Thyroid gland (tissue), 4 donors: ENCODE data around the gene PDE11A. TPM values are rescaled to one million over a fixed set of nuclear protein-coding genes. Genes with fewer than 3 reads are reported as not detected.
A peak's percentile ranks its signal among the peaks of the same experiment; 100 is the strongest.
"Not testable (repeated sequence)": the region's sequence is repeated elsewhere in the genome, so short reads cannot be mapped to it uniquely, and the experiment has no call there.

Experiments used
- DNase-seq, 2 donors: peaks; one replicate each; pipeline ENCODE4 v3.0.0-alpha.2; 2019
- H3K27ac ChIP-seq, 3 donors: fragments of 200-600 bp; sonication (generic); 1 replicate in 2 of 3; 2 replicates in 1 of 3; pipeline ENCODE4 v1.5.1; 2016 to 2019; ENCODE audit warnings: mild to moderate bottlenecking in 1 of 3, moderate library complexity in 1 of 3
- H3K27me3 ChIP-seq: fragments of 200-600 bp; sonication (generic); one replicate; pipeline ENCODE4 v1.5.1; 2019
- H3K36me3 ChIP-seq, 2 donors: fragments of 200-600 bp; sonication (generic); one replicate each; pipeline ENCODE4 v1.5.1; 2016 to 2019
- H3K4me1 ChIP-seq, 2 donors: fragments of 200-600 bp; sonication (generic); one replicate each; pipeline ENCODE4 v1.5.1; 2017 to 2019
- H3K4me3 ChIP-seq, 3 donors: fragments of 200-600 bp; sonication (generic); replicated peaks in 1 of 3; 1 replicate in 2 of 3; 2 replicates in 1 of 3; pipeline ENCODE4 v1.5.1; 2016; ENCODE audit warnings: mild to moderate bottlenecking in 1 of 3
- H3K9me3 ChIP-seq: fragments of 200-600 bp; sonication (generic); one replicate; pipeline ENCODE4 v1.5.1; 2017
- CTCF ChIP-seq, 6 experiments: fragments of 200-600 bp in 3 of 6; fragments of 450-650 bp in 3 of 6; sonication (generic) in 3 of 6; IDR thresholded peaks; one replicate each; pipeline ENCODE4 v1.5.1; 2016 to 2019; ENCODE audit warnings: antibody characterized with exemption in 6 of 6, mild to moderate bottlenecking in 2 of 6, inconsistent platforms in 1 of 6, moderate library complexity in 1 of 6
- POLR2A ChIP-seq, 2 donors: fragments of 450-650 bp; IDR thresholded peaks; one replicate each; pipeline ENCODE4 v1.6.1; 2017; ENCODE audit warnings: antibody characterized with exemption in 2 of 2, mild to moderate bottlenecking in 2 of 2, moderate library complexity in 1 of 2
- WGBS, 2 donors: methylation state at CpG; one replicate each; pipeline ENCODE4 v1.1.5; 2017; 5-methylcytosine and 5-hydroxymethylcytosine counted together
- intact Hi-C: fragments of 100-400 bp; cut with DNase I; formaldehyde crosslinking; loops from one replicate; pipeline ENCODE4 v1.15.1; 2023
- total RNA-seq, 4 donors: library from RNA; depleted of rRNA; stranded (reverse); fragments of >200 nt; gene quantifications; one replicate each; pipeline ENCODE4 v1.2.3, GENCODE V29; 2016

Gene PDE11A
- total RNA-seq, 4 donors from 2014 or later = 2.2 to 4.0 (median 3.0) TPM

GRCh38 chr2:177796011-177796410 lies 276.6 kb downstream of the PDE11A start:
- Histone ChIP-seq H3K27ac (no peak overlapping the region), H3K27me3 (no peaks in the 10 kb centered on the region), H3K4me3 (no peak overlapping the region), H3K9me3 (no peaks in the 10 kb centered on the region), H3K36me3 (no peaks in the 10 kb centered on the region), H3K4me1 (no peaks in the 10 kb centered on the region)
- intact Hi-C loops = no loop called here
- no peak for TF ChIP-seq CTCF (IDR thresholded peaks at IDR 0.05)
- TF ChIP-seq POLR2A (IDR thresholded peaks at IDR 0.05) = no peak
- no peak for DNase-seq
- WGBS, 2 donors = 82 to 92% methylated on average over 2 of the region's 2 CpGs

- intact Hi-C loops = not testable (repeated sequence)
Measured at GRCh38 chr2:177785143-177785542, 287.4 kb downstream of the PDE11A start.

GRCh38 chr2:177784745-177785067 lies 287.9 kb downstream of the PDE11A start:
- Histone ChIP-seq H3K36me3 (no peaks in the 10 kb centered on the region), H3K27me3 (no peaks in the 10 kb centered on the region), H3K9me3 (no peaks in the 10 kb centered on the region), H3K4me3 (no peak overlapping the region), H3K27ac (no peak overlapping the region), H3K4me1 (no peaks in the 10 kb centered on the region)
- intact Hi-C loops = no loop called here
- DNase-seq = no peak
- TF ChIP-seq CTCF (IDR thresholded peaks at IDR 0.05) = no peak
- TF ChIP-seq POLR2A (IDR thresholded peaks at IDR 0.05) = no peak
- WGBS, 2 donors = 69 to 79% methylated on average over 1 of the region's 1 CpG

More at GRCh38 chr2:177785143-177785542, 287.4 kb downstream of the PDE11A start:
- not testable (repeated sequence) for H3K4me3 ChIP-seq, H3K36me3 ChIP-seq, H3K27ac ChIP-seq, DNase-seq, H3K4me1 ChIP-seq, H3K27me3 ChIP-seq, H3K9me3 ChIP-seq
- WGBS, 2 donors = 79 to 94% methylated on average over 6 of the region's 6 CpGs

GRCh38 chr2:177783835-177784744 lies 288.5 kb downstream of the PDE11A start:
- Histone ChIP-seq H3K4me1 (no peaks in the 10 kb centered on the region), H3K36me3 (no peaks in the 10 kb centered on the region), H3K4me3 (no peak overlapping the region), H3K27me3 (no peaks in the 10 kb centered on the region), H3K9me3 (no peaks in the 10 kb centered on the region), H3K27ac (no peak overlapping the region)
- WGBS, 2 donors = 76 to 88% methylated on average over 2 of the region's 2 CpGs
- TF ChIP-seq POLR2A (IDR thresholded peaks at IDR 0.05) (no peak), CTCF (IDR thresholded peaks at IDR 0.05) (no peak)
- intact Hi-C loops = no loop called here
- DNase-seq = peak in 1 of 2 donors; percentile 8

GRCh38 chr2:177783091-177783490 lies 289.5 kb downstream of the PDE11A start:
- no peak overlapping the region for H3K27ac ChIP-seq
- no peaks in the 10 kb centered on the region for H3K9me3 ChIP-seq
- TF ChIP-seq POLR2A (IDR thresholded peaks at IDR 0.05) (no peak), CTCF (IDR thresholded peaks at IDR 0.05) (no peak)
- H3K27me3 ChIP-seq = no peaks in the 10 kb centered on the region
- no peak overlapping the region for H3K4me3 ChIP-seq
- no peaks in the 10 kb centered on the region for H3K36me3 ChIP-seq
- no peaks in the 10 kb centered on the region for H3K4me1 ChIP-seq
- DNase-seq = no peak
- intact Hi-C loops = no loop called here
